Measurements from ENCODE around the gene DHRS4. TPM values are rescaled to one million over a fixed set of nuclear protein-coding genes. Genes with fewer than 3 reads are reported as not detected.

The DHRS4 gene
- polyA plus RNA-seq, 1 donor from 2014 or later, result 7.8 TPM

DNA sequence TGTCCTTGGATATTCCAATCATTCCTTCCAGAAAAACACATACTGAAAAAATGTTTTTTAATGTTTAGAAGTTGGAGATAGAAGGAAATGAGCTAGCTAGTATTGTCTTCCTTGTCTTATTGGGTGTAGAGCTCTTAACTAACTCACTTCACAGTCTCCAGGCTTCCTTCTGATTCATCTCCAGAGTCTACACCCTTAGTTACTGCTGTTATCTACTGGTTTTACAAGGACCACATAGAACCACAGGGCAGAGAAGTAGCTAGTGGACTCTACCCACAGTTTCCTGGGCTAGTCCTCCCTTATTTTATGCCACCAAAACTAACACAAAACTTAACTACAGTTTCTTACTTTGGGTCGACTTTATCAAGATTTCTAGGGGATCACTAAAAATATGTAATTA lies 31.0 kb upstream of the DHRS4 start:
- no peaks in the 10 kb centered on the region for H3K79me2 ChIP-seq (replicated peaks; ENCODE audit: insufficient read depth, low read length)
- H3K27ac ChIP-seq (ENCODE audit: low read length), result no peak overlapping the region
- no peaks in the 10 kb centered on the region for H3K36me3 ChIP-seq (ENCODE audit: insufficient read depth, low read length)
- no peak overlapping the region for H3K9ac ChIP-seq (ENCODE audit: low read length)
- H3F3A ChIP-seq (ENCODE audit: insufficient read depth, low read length, poor library complexity, severe bottlenecking), result no peaks in the 10 kb centered on the region
- no peaks in the 10 kb centered on the region for H4K20me1 ChIP-seq (ENCODE audit: insufficient read depth)
- H3K9me3 ChIP-seq (ENCODE audit: low read length), result no peaks in the 10 kb centered on the region
- H3K9me2 ChIP-seq (ENCODE audit: insufficient read depth, low read length), result no peaks in the 10 kb centered on the region
- H3K27me3 ChIP-seq (ENCODE audit: insufficient read depth, low read depth, low read length), result no peaks in the 10 kb centered on the region
- H3K4me2 ChIP-seq (ENCODE audit: low read length), result no peak overlapping the region
- no peak overlapping the region for H2AFZ ChIP-seq (ENCODE audit: low read depth, low read length)
- TF ChIP-seq EZH2 (IDR thresholded peaks at IDR 0.05; ENCODE audit: borderline replicate concordance, insufficient read depth, low read length, poor library complexity, severe bottlenecking) (no peak), POLR2AphosphoS5 (IDR thresholded peaks at IDR 0.05) (no peak), TAF1 (IDR thresholded peaks at IDR 0.05; ENCODE audit: low read depth) (no peak), EP300 (conservative IDR thresholded peaks at IDR 0.05; ENCODE audit: poor library complexity, severe bottlenecking) (no peak), MXI1 (conservative IDR thresholded peaks at IDR 0.05; ENCODE audit: poor library complexity, severe bottlenecking) (no peak), SMC3 (conservative IDR thresholded peaks at IDR 0.05; ENCODE audit: poor library complexity) (no peak), RAD21 (conservative IDR thresholded peaks at IDR 0.05) (no peak)
- TF ChIP-seq, protein P1, sequence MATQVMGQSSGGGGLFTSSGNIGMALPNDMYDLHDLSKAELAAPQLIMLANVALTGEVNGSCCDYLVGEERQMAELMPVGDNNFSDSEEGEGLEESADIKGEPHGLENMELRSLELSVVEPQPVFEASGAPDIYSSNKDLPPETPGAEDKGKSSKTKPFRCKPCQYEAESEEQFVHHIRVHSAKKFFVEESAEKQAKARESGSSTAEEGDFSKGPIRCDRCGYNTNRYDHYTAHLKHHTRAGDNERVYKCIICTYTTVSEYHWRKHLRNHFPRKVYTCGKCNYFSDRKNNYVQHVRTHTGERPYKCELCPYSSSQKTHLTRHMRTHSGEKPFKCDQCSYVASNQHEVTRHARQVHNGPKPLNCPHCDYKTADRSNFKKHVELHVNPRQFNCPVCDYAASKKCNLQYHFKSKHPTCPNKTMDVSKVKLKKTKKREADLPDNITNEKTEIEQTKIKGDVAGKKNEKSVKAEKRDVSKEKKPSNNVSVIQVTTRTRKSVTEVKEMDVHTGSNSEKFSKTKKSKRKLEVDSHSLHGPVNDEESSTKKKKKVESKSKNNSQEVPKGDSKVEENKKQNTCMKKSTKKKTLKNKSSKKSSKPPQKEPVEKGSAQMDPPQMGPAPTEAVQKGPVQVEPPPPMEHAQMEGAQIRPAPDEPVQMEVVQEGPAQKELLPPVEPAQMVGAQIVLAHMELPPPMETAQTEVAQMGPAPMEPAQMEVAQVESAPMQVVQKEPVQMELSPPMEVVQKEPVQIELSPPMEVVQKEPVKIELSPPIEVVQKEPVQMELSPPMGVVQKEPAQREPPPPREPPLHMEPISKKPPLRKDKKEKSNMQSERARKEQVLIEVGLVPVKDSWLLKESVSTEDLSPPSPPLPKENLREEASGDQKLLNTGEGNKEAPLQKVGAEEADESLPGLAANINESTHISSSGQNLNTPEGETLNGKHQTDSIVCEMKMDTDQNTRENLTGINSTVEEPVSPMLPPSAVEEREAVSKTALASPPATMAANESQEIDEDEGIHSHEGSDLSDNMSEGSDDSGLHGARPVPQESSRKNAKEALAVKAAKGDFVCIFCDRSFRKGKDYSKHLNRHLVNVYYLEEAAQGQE (IDR thresholded peaks at IDR 0.05; ENCODE audit: borderline replicate concordance), result no peak
- TF ChIP-seq, protein P2, sequence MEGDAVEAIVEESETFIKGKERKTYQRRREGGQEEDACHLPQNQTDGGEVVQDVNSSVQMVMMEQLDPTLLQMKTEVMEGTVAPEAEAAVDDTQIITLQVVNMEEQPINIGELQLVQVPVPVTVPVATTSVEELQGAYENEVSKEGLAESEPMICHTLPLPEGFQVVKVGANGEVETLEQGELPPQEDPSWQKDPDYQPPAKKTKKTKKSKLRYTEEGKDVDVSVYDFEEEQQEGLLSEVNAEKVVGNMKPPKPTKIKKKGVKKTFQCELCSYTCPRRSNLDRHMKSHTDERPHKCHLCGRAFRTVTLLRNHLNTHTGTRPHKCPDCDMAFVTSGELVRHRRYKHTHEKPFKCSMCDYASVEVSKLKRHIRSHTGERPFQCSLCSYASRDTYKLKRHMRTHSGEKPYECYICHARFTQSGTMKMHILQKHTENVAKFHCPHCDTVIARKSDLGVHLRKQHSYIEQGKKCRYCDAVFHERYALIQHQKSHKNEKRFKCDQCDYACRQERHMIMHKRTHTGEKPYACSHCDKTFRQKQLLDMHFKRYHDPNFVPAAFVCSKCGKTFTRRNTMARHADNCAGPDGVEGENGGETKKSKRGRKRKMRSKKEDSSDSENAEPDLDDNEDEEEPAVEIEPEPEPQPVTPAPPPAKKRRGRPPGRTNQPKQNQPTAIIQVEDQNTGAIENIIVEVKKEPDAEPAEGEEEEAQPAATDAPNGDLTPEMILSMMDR (IDR thresholded peaks at IDR 0.05; ENCODE audit: poor library complexity, severe bottlenecking), result no peak
- no peak overlapping the region for H3K4me3 ChIP-seq (ENCODE audit: low read length)

DNA sequence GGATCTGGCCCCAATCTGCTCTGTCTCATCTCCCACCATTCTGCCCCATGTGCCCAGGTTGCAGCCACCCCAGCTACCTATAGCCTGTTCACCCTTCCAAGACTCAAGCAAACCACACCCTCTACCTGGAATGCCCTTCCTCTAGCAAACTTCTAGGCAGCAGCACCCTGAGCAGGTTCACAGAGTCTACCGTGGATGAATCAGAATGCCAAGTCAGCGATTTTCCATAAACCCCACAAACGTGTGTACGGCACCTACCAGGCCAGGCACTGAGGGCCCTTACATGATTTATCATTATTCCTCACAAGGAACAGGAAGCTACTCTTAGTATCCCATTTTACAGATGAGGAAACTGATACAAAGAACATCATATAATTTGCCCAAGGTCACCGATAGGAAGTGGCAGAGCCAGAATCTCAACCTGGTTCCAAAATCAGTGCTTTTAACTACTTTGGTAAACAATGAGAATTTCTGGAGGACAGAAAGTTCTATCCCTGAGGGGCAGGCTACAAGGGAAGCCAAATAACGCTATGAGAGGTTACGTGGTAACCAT lies 28.0 kb upstream of the DHRS4 start:
- H3F3A ChIP-seq (ENCODE audit: insufficient read depth, low read length, poor library complexity, severe bottlenecking), result no peaks in the 10 kb centered on the region
- H3K9me2 ChIP-seq (ENCODE audit: insufficient read depth, low read length), result no peaks in the 10 kb centered on the region
- H3K36me3 ChIP-seq (ENCODE audit: insufficient read depth, low read length), result no peaks in the 10 kb centered on the region
- TF ChIP-seq TAF1 (IDR thresholded peaks at IDR 0.05; ENCODE audit: low read depth), result no peak
- TF ChIP-seq POLR2AphosphoS5 (IDR thresholded peaks at IDR 0.05), result no peak
- no peak for TF ChIP-seq SMC3 (conservative IDR thresholded peaks at IDR 0.05; ENCODE audit: poor library complexity)
- TF ChIP-seq, protein P2 (IDR thresholded peaks at IDR 0.05; ENCODE audit: poor library complexity, severe bottlenecking), result no peak
- TF ChIP-seq EZH2 (IDR thresholded peaks at IDR 0.05; ENCODE audit: borderline replicate concordance, insufficient read depth, low read length, poor library complexity, severe bottlenecking), result no peak
- no peak overlapping the region for H3K27ac ChIP-seq (ENCODE audit: low read length)
- no peaks in the 10 kb centered on the region for H3K27me3 ChIP-seq (ENCODE audit: insufficient read depth, low read depth, low read length)
- H3K79me2 ChIP-seq (replicated peaks; ENCODE audit: insufficient read depth, low read length), result no peaks in the 10 kb centered on the region
- no peak overlapping the region for H3K4me2 ChIP-seq (ENCODE audit: low read length)
- no peaks in the 10 kb centered on the region for H4K20me1 ChIP-seq (ENCODE audit: insufficient read depth)
- no peak overlapping the region for H3K9ac ChIP-seq (ENCODE audit: low read length)
- no peak overlapping the region for H3K4me3 ChIP-seq (ENCODE audit: low read length)
- no peaks in the 10 kb centered on the region for H3K9me3 ChIP-seq (ENCODE audit: low read length)
- no peak overlapping the region for H2AFZ ChIP-seq (ENCODE audit: low read depth, low read length)

All from neural cell (in vitro differentiated cells).